ENCODE results near the gene GCSAML.

GRCh38 chr1:247588060-247588459 is 39.1 kb downstream of the GCSAML start, which contains the start of gene OR2G2:
- TF ChIP-seq, protein P1, sequence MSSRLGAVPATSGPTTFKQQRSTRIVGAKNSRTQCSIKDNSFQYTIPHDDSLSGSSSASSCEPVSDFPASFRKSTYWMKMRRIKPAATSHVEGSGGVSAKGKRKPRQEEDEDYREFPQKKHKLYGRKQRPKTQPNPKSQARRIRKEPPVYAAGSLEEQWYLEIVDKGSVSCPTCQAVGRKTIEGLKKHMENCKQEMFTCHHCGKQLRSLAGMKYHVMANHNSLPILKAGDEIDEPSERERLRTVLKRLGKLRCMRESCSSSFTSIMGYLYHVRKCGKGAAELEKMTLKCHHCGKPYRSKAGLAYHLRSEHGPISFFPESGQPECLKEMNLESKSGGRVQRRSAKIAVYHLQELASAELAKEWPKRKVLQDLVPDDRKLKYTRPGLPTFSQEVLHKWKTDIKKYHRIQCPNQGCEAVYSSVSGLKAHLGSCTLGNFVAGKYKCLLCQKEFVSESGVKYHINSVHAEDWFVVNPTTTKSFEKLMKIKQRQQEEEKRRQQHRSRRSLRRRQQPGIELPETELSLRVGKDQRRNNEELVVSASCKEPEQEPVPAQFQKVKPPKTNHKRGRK (CRISPR knock-in tag; IDR thresholded peaks at IDR 0.05): no peak
- TF ChIP-seq ZNF274 (CRISPR knock-in tag; IDR thresholded peaks at IDR 0.05): no peak
- TF ChIP-seq CTCF (CRISPR knock-in tag; IDR thresholded peaks at IDR 0.05): no peak

All from HepG2 (cell line).